AG10803 (cell line): ENCODE results near the gene CALU.

Source experiments
- DNase-seq: peaks from one replicate; pipeline ENCODE4 v3.0.0; 2010; ENCODE audit warnings: low read depth
- H3K4me3 ChIP-seq: 2 replicates; pipeline ENCODE4 v1.5.1; 2011; ENCODE audit warnings: mild to moderate bottlenecking, low read length, control low read depth
- CTCF ChIP-seq: conservative IDR thresholded peaks from 2 replicates; pipeline ENCODE4 v1.5.1; 2011; ENCODE audit warnings: mild to moderate bottlenecking, low read length, control low read depth, inconsistent platforms

The CALU gene

GRCh38 chr7:128739048-128739962, at the start of gene CALU:
Gene CALU, plus strand, starts transcription at chr7:128739359. Its CDS starts 9,225 bp downstream, at chr7:128748584.
- H3K4me3 ChIP-seq, result peak within 1 kb of the TSS; percentile 98
- TF ChIP-seq CTCF, result no peak
- DNase-seq, result peak; percentile 98

GRCh38 chr7:128691227-128691626, 47.9 kb upstream of the CALU start:
- no peak for TF ChIP-seq CTCF
- no peak overlapping the region for H3K4me3 ChIP-seq
- no peak for DNase-seq

GRCh38 chr7:128692623-128693270, 46.4 kb upstream of the CALU start:
- DNase-seq, result no peak
- no peak for TF ChIP-seq CTCF
- no peak overlapping the region for H3K4me3 ChIP-seq

- TF ChIP-seq CTCF, result no peak
- H3K4me3 ChIP-seq, result no peak overlapping the region
Measured at GRCh38 chr7:128693373-128694015, 45.7 kb upstream of the CALU start.

GRCh38 chr7:128694738-128695137, 44.4 kb upstream of the CALU start:
- no peak overlapping the region for H3K4me3 ChIP-seq
- DNase-seq, result no peak
- no peak for TF ChIP-seq CTCF

More at GRCh38 chr7:128693373-128694015, 45.7 kb upstream of the CALU start:
- no peak for DNase-seq

GRCh38 chr7:128697302-128697905, 41.8 kb upstream of the CALU start:
- DNase-seq, result peak; percentile 72
- TF ChIP-seq CTCF, result peak; percentile 51
- peak overlapping the region; percentile 64 for H3K4me3 ChIP-seq
